Measurements from ENCODE around the gene SH3PXD2B.
A peak's percentile ranks its signal among the peaks of the same experiment; 100 is the strongest.

SH3PXD2B gene

GRCh38 chr5:172283862-172284610 is 170.3 kb downstream of the SH3PXD2B start:
- H3K9ac ChIP-seq (ENCODE audit: low read length): peak overlapping the region; percentile 97
- H2BK12ac ChIP-seq (ENCODE audit: low read length): peak overlapping the region; percentile 63
- DNase-seq: peak; percentile 64 to 84
- H3K36me3 ChIP-seq (ENCODE audit: control insufficient read depth in 1 of 2, insufficient read depth in 2 of 2, low read length in 2 of 2): peaks cover 0 to 2% of the 10 kb centered on the region in 2 experiments
- H3K23ac ChIP-seq (ENCODE audit: low read length): no peak overlapping the region
- H2BK120ac ChIP-seq (ENCODE audit: insufficient read depth, low read length, poor library complexity): peak overlapping the region; percentile 92
- H2AK5ac ChIP-seq (ENCODE audit: low read length): peak overlapping the region; percentile 92
- peak overlapping the region; percentile 83 for H3K4me2 ChIP-seq (ENCODE audit: low read length)
- peaks cover 4% of the 10 kb centered on the region in 2 experiments for H3K4me1 ChIP-seq (ENCODE audit: control insufficient read depth in 1 of 2, insufficient read depth in 2 of 2, low read length in 2 of 2)
- peak overlapping the region; percentile 96 for H2BK5ac ChIP-seq (ENCODE audit: low read depth, low read length, poor library complexity)
- H3K4ac ChIP-seq (ENCODE audit: low read depth, low read length): peak overlapping the region; percentile 65
- H3K27ac ChIP-seq (ENCODE audit: low read depth, low read length): peak overlapping the region; percentile 95
- H3K79me1 ChIP-seq (ENCODE audit: low read length): peaks cover 16% of the 10 kb centered on the region
- no CpG with 5 or more reads among the region's 79 CpGs for WGBS (ENCODE audit: extremely low coverage, insufficient coverage, insufficient read length)
- H3K9me3 ChIP-seq (ENCODE audit: insufficient read depth, low read depth, low read length): no peaks in the 10 kb centered on the region
- no peaks in the 10 kb centered on the region for H3K27me3 ChIP-seq (ENCODE audit: insufficient read depth, low read length)
- peaks cover 25% of the 10 kb centered on the region for H3K79me2 ChIP-seq (ENCODE audit: control insufficient read depth, insufficient read depth, low read length, poor library complexity)
- H2AFZ ChIP-seq (ENCODE audit: insufficient read depth, low read length, poor library complexity): peak overlapping the region; percentile 83
- peak overlapping the region; percentile 97 for H3K18ac ChIP-seq (ENCODE audit: low read length)
- H3K4me3 ChIP-seq (ENCODE audit: low read depth, low read length): peak overlapping the region; percentile 97
- peak overlapping the region; percentile 98 for H4K8ac ChIP-seq (ENCODE audit: low read depth, low read length)
- H3K14ac ChIP-seq (ENCODE audit: low read length): peak overlapping the region; percentile 95
- peak overlapping the region; percentile 81 for H4K12ac ChIP-seq (ENCODE audit: low read depth, low read length)
- peak overlapping the region; percentile 89 for H4K91ac ChIP-seq (ENCODE audit: low read depth, low read length)

GRCh38 chr5:172283020-172283861 is 171.1 kb downstream of the SH3PXD2B start, which contains the start of gene UBTD2:
UBTD2 (minus strand) TSS chr5:172283764; CDS start chr5:172283665, 99 bp downstream.
- WGBS (ENCODE audit: extremely low coverage, insufficient coverage, insufficient read length): no CpG with 5 or more reads among the region's 87 CpGs
- H3K36me3 ChIP-seq (ENCODE audit: control insufficient read depth in 1 of 2, insufficient read depth in 2 of 2, low read length in 2 of 2): peaks cover 0 to 2% of the 10 kb centered on the region in 2 experiments
- H3K4me1 ChIP-seq (ENCODE audit: control insufficient read depth in 1 of 2, insufficient read depth in 2 of 2, low read length in 2 of 2): peaks cover 4% of the 10 kb centered on the region in 2 experiments
- peak within 1 kb of the TSS; percentile 83 for H2AFZ ChIP-seq (ENCODE audit: insufficient read depth, low read length, poor library complexity)
- H3K27me3 ChIP-seq (ENCODE audit: insufficient read depth, low read length): no peaks in the 10 kb centered on the region
- H3K27ac ChIP-seq (ENCODE audit: low read depth, low read length): peak within 1 kb of the TSS; percentile 95
- H3K23ac ChIP-seq (ENCODE audit: low read length): no peak within 1 kb of the TSS
- H3K79me2 ChIP-seq (ENCODE audit: control insufficient read depth, insufficient read depth, low read length, poor library complexity): peaks cover 27% of the 10 kb centered on the region
- H3K9me3 ChIP-seq (ENCODE audit: insufficient read depth, low read depth, low read length): no peaks in the 10 kb centered on the region
- H2BK120ac ChIP-seq (ENCODE audit: insufficient read depth, low read length, poor library complexity): peak within 1 kb of the TSS; percentile 92
- H3K9ac ChIP-seq (ENCODE audit: low read length): peak within 1 kb of the TSS; percentile 97
- peak within 1 kb of the TSS; percentile 81 for H4K12ac ChIP-seq (ENCODE audit: low read depth, low read length)
- H4K91ac ChIP-seq (ENCODE audit: low read depth, low read length): peak within 1 kb of the TSS; percentile 89
- H3K4me3 ChIP-seq (ENCODE audit: low read depth, low read length): peak within 1 kb of the TSS; percentile 97
- peak within 1 kb of the TSS; percentile 97 for H3K18ac ChIP-seq (ENCODE audit: low read length)
- H3K79me1 ChIP-seq (ENCODE audit: low read length): peaks cover 16% of the 10 kb centered on the region
- peak within 1 kb of the TSS; percentile 92 for H2AK5ac ChIP-seq (ENCODE audit: low read length)
- peak within 1 kb of the TSS; percentile 96 for H2BK5ac ChIP-seq (ENCODE audit: low read depth, low read length, poor library complexity)
- DNase-seq: peak; percentile 70 to 82
- H2BK12ac ChIP-seq (ENCODE audit: low read length): peak within 1 kb of the TSS; percentile 63
- peak within 1 kb of the TSS; percentile 98 for H4K8ac ChIP-seq (ENCODE audit: low read depth, low read length)
- peak within 1 kb of the TSS; percentile 83 for H3K4me2 ChIP-seq (ENCODE audit: low read length)
- H3K14ac ChIP-seq (ENCODE audit: low read length): peak within 1 kb of the TSS; percentile 95
- peak within 1 kb of the TSS; percentile 90 for H3K4ac ChIP-seq (ENCODE audit: low read depth, low read length)

- Histone ChIP-seq H3K14ac (ENCODE audit: low read length) (peak overlapping the region; percentile 89), H2AFZ (ENCODE audit: insufficient read depth, low read length, poor library complexity) (no peak overlapping the region), H4K91ac (ENCODE audit: low read depth, low read length) (peak overlapping the region; percentile 89), H4K12ac (ENCODE audit: low read depth, low read length) (no peak overlapping the region), H3K79me2 (ENCODE audit: control insufficient read depth, insufficient read depth, low read length, poor library complexity) (peaks cover 28% of the 10 kb centered on the region), H3K23ac (ENCODE audit: low read length) (no peak overlapping the region), H2AK5ac (ENCODE audit: low read length) (peak overlapping the region; percentile 91), H3K18ac (ENCODE audit: low read length) (no peak overlapping the region), H3K79me1 (ENCODE audit: low read length) (peaks cover 17% of the 10 kb centered on the region), H2BK12ac (ENCODE audit: low read length) (no peak overlapping the region), H3K4me1 (ENCODE audit: control insufficient read depth in 1 of 2, insufficient read depth in 2 of 2, low read length in 2 of 2) (peaks cover 4% of the 10 kb centered on the region in 2 experiments), H3K4me3 (ENCODE audit: low read depth, low read length) (peak overlapping the region; percentile 97), H3K27ac (ENCODE audit: low read depth, low read length) (peak overlapping the region; percentile 95), H3K36me3 (ENCODE audit: control insufficient read depth in 1 of 2, insufficient read depth in 2 of 2, low read length in 2 of 2) (peaks cover under 1 to 2% of the 10 kb centered on the region in 2 experiments), H2BK5ac (ENCODE audit: low read depth, low read length, poor library complexity) (peak overlapping the region; percentile 95), H3K27me3 (ENCODE audit: insufficient read depth, low read length) (no peaks in the 10 kb centered on the region), H2BK120ac (ENCODE audit: insufficient read depth, low read length, poor library complexity) (peak overlapping the region; percentile 70), H3K9ac (ENCODE audit: low read length) (peak overlapping the region; percentile 97), H4K8ac (ENCODE audit: low read depth, low read length) (peak overlapping the region; percentile 87), H3K9me3 (ENCODE audit: insufficient read depth, low read depth, low read length) (no peaks in the 10 kb centered on the region), H3K4ac (ENCODE audit: low read depth, low read length) (peak overlapping the region; percentile 90), H3K4me2 (ENCODE audit: low read length) (peak overlapping the region; percentile 83)
- DNase-seq: peak in 1 of 2 donors; percentile 21
- no CpG with 5 or more reads among the region's 13 CpGs for WGBS (ENCODE audit: extremely low coverage, insufficient coverage, insufficient read length)
Observed at GRCh38 chr5:172282272-172283019, 171.9 kb downstream of the SH3PXD2B start.

GRCh38 chr5:172281346-172281745 is 173.0 kb downstream of the SH3PXD2B start:
- H3K27me3 ChIP-seq (ENCODE audit: insufficient read depth, low read length): no peaks in the 10 kb centered on the region
- no peak overlapping the region for H3K14ac ChIP-seq (ENCODE audit: low read length)
- WGBS (ENCODE audit: extremely low coverage, insufficient coverage, insufficient read length): no CpG with 5 or more reads among the region's 6 CpGs
- peaks cover 3 to 5% of the 10 kb centered on the region in 2 experiments for H3K36me3 ChIP-seq (ENCODE audit: control insufficient read depth in 1 of 2, insufficient read depth in 2 of 2, low read length in 2 of 2)
- no peaks in the 10 kb centered on the region for H3K9me3 ChIP-seq (ENCODE audit: insufficient read depth, low read depth, low read length)
- no peak overlapping the region for H3K23ac ChIP-seq (ENCODE audit: low read length)
- no peak overlapping the region for H2BK120ac ChIP-seq (ENCODE audit: insufficient read depth, low read length, poor library complexity)
- H3K79me1 ChIP-seq (ENCODE audit: low read length): peaks cover 20% of the 10 kb centered on the region
- H3K9ac ChIP-seq (ENCODE audit: low read length): no peak overlapping the region
- H3K4ac ChIP-seq (ENCODE audit: low read depth, low read length): peak overlapping the region; percentile 83
- H3K4me3 ChIP-seq (ENCODE audit: low read depth, low read length): no peak overlapping the region
- H4K91ac ChIP-seq (ENCODE audit: low read depth, low read length): no peak overlapping the region
- H2BK5ac ChIP-seq (ENCODE audit: low read depth, low read length, poor library complexity): no peak overlapping the region
- no peak overlapping the region for H2AFZ ChIP-seq (ENCODE audit: insufficient read depth, low read length, poor library complexity)
- H3K27ac ChIP-seq (ENCODE audit: low read depth, low read length): no peak overlapping the region
- no peak overlapping the region for H3K18ac ChIP-seq (ENCODE audit: low read length)
- H3K4me2 ChIP-seq (ENCODE audit: low read length): peak overlapping the region; percentile 41
- no peak overlapping the region for H4K12ac ChIP-seq (ENCODE audit: low read depth, low read length)
- peaks cover 4 to 8% of the 10 kb centered on the region in 2 experiments for H3K4me1 ChIP-seq (ENCODE audit: control insufficient read depth in 1 of 2, insufficient read depth in 2 of 2, low read length in 2 of 2)
- no peak for DNase-seq
- no peak overlapping the region for H4K8ac ChIP-seq (ENCODE audit: low read depth, low read length)
- H2BK12ac ChIP-seq (ENCODE audit: low read length): no peak overlapping the region
- H3K79me2 ChIP-seq (ENCODE audit: control insufficient read depth, insufficient read depth, low read length, poor library complexity): peaks cover 36% of the 10 kb centered on the region
- no peak overlapping the region for H2AK5ac ChIP-seq (ENCODE audit: low read length)
